Gastroesophageal sphincter (tissue), 4 donors: ENCODE results near the gene RALGAPA1. TPM values are rescaled to one million over a fixed set of nuclear protein-coding genes. Genes with fewer than 3 reads are reported as not detected.

Experiments used
- ATAC-seq: fragments of 150-250 bp; one replicate; pipeline ENCODE4 v1.9.1; 2016; ENCODE audit warnings: mild to moderate bottlenecking, moderate library complexity
- H3K27ac ChIP-seq, 4 donors: fragments of 200-600 bp; sonication (generic) in 3 of 4; 1 replicate in 3 of 4; 2 replicates in 1 of 4; pipeline ENCODE4 v1.5.1; 2016 to 2019
- H3K27me3 ChIP-seq: fragments of 200-600 bp; sonication (generic); one replicate; pipeline ENCODE4 v1.5.1; 2019
- H3K36me3 ChIP-seq, 2 donors: fragments of 200-600 bp; sonication (generic); one replicate each; pipeline ENCODE4 v1.5.1; 2019; ENCODE audit warnings: control low read depth in 1 of 2
- H3K4me1 ChIP-seq, 3 donors: fragments of 200-600 bp; sonication (generic); 1 replicate in 2 of 3; 2 replicates in 1 of 3; pipeline ENCODE4 v1.5.1; 2016 to 2019; ENCODE audit warnings: control low read depth in 2 of 3
- H3K4me3 ChIP-seq, 2 donors: fragments of 200-600 bp; sonication (generic); one replicate each; pipeline ENCODE4 v1.5.1; 2019; ENCODE audit warnings: mild to moderate bottlenecking in 1 of 2, moderate library complexity in 1 of 2
- H3K9me3 ChIP-seq, 3 donors: fragments of 200-600 bp; sonication (generic); one replicate each; pipeline ENCODE4 v1.5.1; 2017 to 2019; ENCODE audit warnings: control low read depth in 2 of 3
- CTCF ChIP-seq, 4 experiments: fragments of 200-600 bp in 2 of 4; fragments of 450-650 bp in 2 of 4; sonication (generic) in 1 of 4; IDR thresholded peaks; one replicate each; pipeline ENCODE4 v1.5.1; 2017 to 2019; ENCODE audit warnings: antibody characterized with exemption in 4 of 4, mild to moderate bottlenecking in 2 of 4, moderate library complexity in 2 of 4
- EP300 ChIP-seq: sonication (generic); formaldehyde crosslinking; IDR thresholded peaks from one replicate; pipeline ENCODE4 v1.6.1; 2017; ENCODE audit warnings: antibody characterized with exemption, mild to moderate bottlenecking
- POLR2A ChIP-seq, 2 donors: fragments of 450-650 bp; IDR thresholded peaks; one replicate each; pipeline ENCODE4 v1.6.1; 2017; ENCODE audit warnings: antibody characterized with exemption in 2 of 2, mild to moderate bottlenecking in 2 of 2, moderate library complexity in 1 of 2
- POLR2AphosphoS5 ChIP-seq: sonication (generic); formaldehyde crosslinking; IDR thresholded peaks from one replicate; pipeline ENCODE4 v1.6.1; 2017; ENCODE audit warnings: antibody characterized with exemption
- WGBS, 2 donors: methylation state at CpG; one replicate each; pipeline ENCODE4 v1.1.5; 2018; ENCODE audit warnings: low coverage in 1 of 2; 5-methylcytosine and 5-hydroxymethylcytosine counted together
- total RNA-seq, 4 donors: library from RNA; depleted of rRNA; stranded (reverse); fragments of >200 nt; gene quantifications; one replicate each; pipeline ENCODE4 v1.1.0, GENCODE V29; 2016

RALGAPA1 gene
- total RNA-seq, 4 donors from 2014 or later = 46.6 to 97.4 (median 69.4) TPM

DNA sequence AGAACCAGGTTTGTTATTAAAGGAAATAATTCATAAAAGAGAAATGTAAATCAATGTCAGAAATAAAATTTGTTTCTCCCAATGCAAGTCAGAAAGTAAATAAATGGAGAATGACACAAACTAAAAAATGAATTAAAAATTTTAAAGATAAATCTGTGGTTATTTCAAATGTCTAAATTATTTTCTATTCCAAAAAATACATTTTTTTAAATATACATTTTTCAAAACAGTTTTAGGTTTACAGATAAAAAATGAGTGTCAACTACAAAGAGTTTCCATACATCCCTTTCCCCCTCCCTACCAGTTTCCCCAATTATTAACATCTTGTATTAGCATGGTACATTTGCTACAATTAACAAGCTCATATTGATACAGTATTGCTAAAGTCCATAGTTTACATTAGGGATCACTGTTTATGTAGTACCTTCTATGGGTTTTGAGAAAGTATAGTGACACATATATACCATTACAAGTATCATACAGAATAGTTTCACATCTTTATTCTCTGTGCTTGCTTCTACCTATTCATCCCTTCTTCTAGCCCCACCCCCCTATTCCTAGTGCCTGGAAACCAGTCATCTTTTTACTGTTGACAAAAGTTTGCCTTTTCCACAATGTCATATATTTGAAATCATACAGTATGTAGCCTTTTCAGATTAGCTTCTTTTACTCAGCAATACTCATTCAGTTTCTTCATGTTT is 104.2 kb downstream of the RALGAPA1 start:
- Histone ChIP-seq H3K27ac (no peak overlapping the region), H3K4me3 (no peak overlapping the region), H3K4me1 (no peaks in the 10 kb centered on the region), H3K36me3 (peaks cover 0 to 47% of the 10 kb centered on the region in 2 donors), H3K27me3 (no peaks in the 10 kb centered on the region), H3K9me3 (no peaks in the 10 kb centered on the region)
- TF ChIP-seq POLR2A (IDR thresholded peaks at IDR 0.05) = no peak
- TF ChIP-seq POLR2AphosphoS5 = no peak
- no peak for TF ChIP-seq CTCF (IDR thresholded peaks at IDR 0.05)
- TF ChIP-seq EP300 = no peak
- ATAC-seq = no peak

GRCh38 chr14:35701531-35701930 is 107.6 kb downstream of the RALGAPA1 start:
- H3K36me3 ChIP-seq = peaks cover 0 to 23% of the 10 kb centered on the region in 2 donors
- no peaks in the 10 kb centered on the region for H3K4me1 ChIP-seq
- TF ChIP-seq POLR2A (IDR thresholded peaks at IDR 0.05) = no peak
- no peak for TF ChIP-seq CTCF (IDR thresholded peaks at IDR 0.05)
- no peak for TF ChIP-seq EP300
- TF ChIP-seq POLR2AphosphoS5 = no peak
- no peaks in the 10 kb centered on the region for H3K27me3 ChIP-seq
- H3K4me3 ChIP-seq = no peak overlapping the region
- no peaks in the 10 kb centered on the region for H3K9me3 ChIP-seq
- no peak for ATAC-seq
- H3K27ac ChIP-seq = no peak overlapping the region
- WGBS, 2 donors = 89 to 96% methylated on average over 4 of the region's 4 CpGs

DNA sequence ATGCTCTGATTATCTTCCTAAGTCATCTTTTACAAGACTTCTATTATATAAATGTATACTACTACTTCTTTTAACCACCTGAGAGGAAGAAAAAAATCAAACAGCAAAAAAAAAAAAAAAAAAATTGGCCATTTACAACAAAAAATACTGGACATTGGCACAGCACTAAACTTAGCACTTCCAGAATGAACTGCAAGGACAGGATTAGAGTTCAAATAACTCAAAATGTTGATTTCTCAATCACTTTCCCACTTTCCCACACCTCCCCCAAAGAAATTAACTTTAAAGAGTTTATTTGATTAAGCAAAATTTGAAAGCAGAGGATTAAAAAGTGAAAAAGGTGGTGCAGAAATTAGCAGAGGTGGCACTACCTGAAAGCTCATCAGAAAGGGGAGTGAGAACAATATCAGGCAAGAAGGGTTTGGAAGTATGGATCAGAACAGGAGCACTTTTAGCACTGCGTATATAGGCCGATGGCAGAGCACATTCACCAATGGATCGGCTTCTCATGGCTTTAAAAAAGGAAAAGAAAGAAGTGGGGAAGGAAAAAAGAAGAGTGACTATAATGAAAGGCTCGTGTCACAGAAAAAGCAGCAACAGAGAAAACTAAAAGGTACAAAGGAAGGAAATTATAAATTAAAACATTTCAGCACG is 109.2 kb downstream of the RALGAPA1 start:
- H3K36me3 ChIP-seq = peaks cover 0 to 10% of the 10 kb centered on the region in 2 donors
- H3K27ac ChIP-seq = no peak overlapping the region
- TF ChIP-seq CTCF (IDR thresholded peaks at IDR 0.05) (no peak), POLR2AphosphoS5 (no peak), POLR2A (IDR thresholded peaks at IDR 0.05) (no peak), EP300 (no peak)
- H3K27me3 ChIP-seq = no peaks in the 10 kb centered on the region
- no peaks in the 10 kb centered on the region for H3K4me1 ChIP-seq
- no peak for ATAC-seq
- 93 to 100% methylated on average over 4 to 5 of the region's 5 CpGs for whole genome bisulfite sequencing, 2 donors
- H3K9me3 ChIP-seq = no peaks in the 10 kb centered on the region
- no peak overlapping the region for H3K4me3 ChIP-seq

DNA sequence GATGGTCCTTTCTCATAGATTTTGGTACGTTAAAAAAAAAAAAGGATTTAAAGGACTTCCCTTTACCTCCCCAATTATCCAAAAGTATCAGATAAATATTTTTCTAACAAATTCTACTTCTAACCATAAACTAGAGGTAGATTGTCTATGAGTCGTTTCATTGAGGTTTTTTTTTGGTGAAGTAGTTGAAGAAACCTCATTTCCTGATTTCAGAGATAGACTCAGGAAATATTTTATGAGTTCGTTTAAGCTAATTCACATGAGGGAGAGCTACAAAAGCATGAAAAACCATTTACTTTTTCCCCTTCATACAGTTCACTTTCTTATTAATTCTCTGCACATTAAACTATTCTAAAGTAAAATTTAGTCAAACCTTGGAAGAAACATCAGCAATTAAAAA is 112.5 kb downstream of the RALGAPA1 start:
- H3K9me3 ChIP-seq = no peaks in the 10 kb centered on the region
- TF ChIP-seq POLR2AphosphoS5 (no peak), POLR2A (IDR thresholded peaks at IDR 0.05) (no peak), EP300 (no peak), CTCF (IDR thresholded peaks at IDR 0.05) (no peak)
- no peak overlapping the region for H3K27ac ChIP-seq
- WGBS, 2 donors = 75 to 76% methylated on average over 3 of the region's 3 CpGs
- no peak for ATAC-seq
- H3K36me3 ChIP-seq = peaks cover 0 to 2% of the 10 kb centered on the region in 2 donors
- H3K4me1 ChIP-seq = no peaks in the 10 kb centered on the region
- no peak overlapping the region for H3K4me3 ChIP-seq
- H3K27me3 ChIP-seq = no peaks in the 10 kb centered on the region

DNA sequence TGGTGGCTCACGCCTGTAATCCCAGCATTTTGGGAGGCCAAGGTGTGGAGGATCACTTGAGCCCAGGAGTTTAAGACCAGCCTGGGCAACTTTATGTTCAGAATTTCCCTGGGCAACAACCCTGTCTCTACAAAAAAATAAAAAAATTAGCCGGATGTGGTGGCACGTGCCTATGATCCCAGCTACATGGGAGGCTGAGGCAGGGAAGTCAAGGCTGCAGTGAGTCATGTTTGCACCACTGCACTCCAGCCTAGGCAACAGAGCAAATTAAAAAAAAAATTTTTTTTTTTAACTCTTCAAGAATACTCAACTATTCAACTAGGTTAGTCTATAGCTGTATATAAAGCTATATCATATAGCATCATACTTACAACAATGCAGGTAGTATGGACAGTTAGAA is 113.0 kb downstream of the RALGAPA1 start:
- Histone ChIP-seq H3K4me3 (no peak overlapping the region), H3K27ac (no peak overlapping the region), H3K36me3 (no peaks in the 10 kb centered on the region), H3K4me1 (no peaks in the 10 kb centered on the region), H3K27me3 (no peaks in the 10 kb centered on the region), H3K9me3 (no peaks in the 10 kb centered on the region)
- TF ChIP-seq EP300 (no peak), POLR2AphosphoS5 (no peak), CTCF (IDR thresholded peaks at IDR 0.05) (no peak), POLR2A (IDR thresholded peaks at IDR 0.05) (no peak)
- no peak for ATAC-seq
- 92 to 100% methylated on average over 1 to 3 of the region's 3 CpGs for WGBS, 2 donors
